ENCODE data around the gene FAM135A. TPM values are rescaled to one million over a fixed set of nuclear protein-coding genes. Genes with fewer than 3 reads are reported as not detected.
"Not testable (repeated sequence)": the region's sequence is repeated elsewhere in the genome, so short reads cannot be mapped to it uniquely, and the experiment has no call there.

The FAM135A gene
- total and polyA plus RNA-seq, 4 donors: 6.9 to 25.7 (median 16.1) TPM

DNA sequence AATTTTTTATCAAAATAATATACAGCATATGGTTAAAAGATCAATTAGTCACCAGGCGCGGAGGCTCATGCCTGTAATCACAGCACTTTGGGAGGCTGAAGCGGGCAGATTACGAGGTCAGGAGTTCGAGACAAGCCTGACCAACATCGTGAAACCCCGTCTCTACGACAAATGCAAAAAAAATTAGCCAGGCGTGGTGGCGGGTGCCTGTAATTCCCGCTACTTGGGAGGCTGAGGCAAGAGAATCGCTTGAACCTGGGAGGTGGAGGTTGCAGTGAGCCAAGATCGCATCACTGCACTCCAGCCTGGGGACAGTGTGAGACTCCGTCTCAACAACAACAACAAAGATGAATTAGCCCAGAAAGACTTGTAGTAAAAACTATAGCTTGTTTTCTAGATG is 46.4 kb downstream of the FAM135A start:
- H3K27me3 ChIP-seq (ENCODE audit: control insufficient read depth in 1 of 2, insufficient read depth in 2 of 2, low read length in 1 of 2); ATAC-seq (ENCODE audit: low FRiP score); DNase-seq; H3K36me3 ChIP-seq (ENCODE audit: control insufficient read depth in 1 of 2, insufficient read depth in 2 of 2, low read length in 1 of 2); H3K27ac ChIP-seq (ENCODE audit: low read depth in 1 of 2, low read length in 2 of 2); H3K4me3 ChIP-seq (ENCODE audit: low read length in 2 of 2); intact Hi-C loops (cut with DNase I); H3K9me3 ChIP-seq (ENCODE audit: control insufficient read depth, low read length); H3K4me1 ChIP-seq (ENCODE audit: control insufficient read depth in 1 of 2, insufficient read depth in 2 of 2, low read length in 2 of 2): not testable (repeated sequence)
- 97% methylated on average over 14 of the region's 14 CpGs for WGBS, 2 donors

DNA sequence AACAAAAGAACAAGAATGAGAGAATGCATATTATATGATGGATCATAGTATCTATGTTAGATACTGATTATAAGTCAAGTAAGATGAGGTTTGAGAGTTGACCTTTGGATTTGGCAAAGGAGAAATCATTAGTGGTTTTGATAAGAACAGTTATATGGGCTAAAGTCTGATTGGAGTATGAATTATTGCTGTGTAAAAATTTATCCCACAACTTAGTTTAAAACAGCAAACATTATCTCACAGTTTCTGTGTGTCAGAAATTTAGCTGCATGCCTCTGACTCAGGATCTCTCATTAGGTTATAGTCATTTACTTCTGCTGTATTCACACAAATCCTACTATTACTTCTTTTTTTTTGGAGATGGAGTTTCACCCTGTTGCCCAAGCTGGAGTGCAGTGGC is 56.7 kb downstream of the FAM135A start:
- ATAC-seq (ENCODE audit: low FRiP score) (no peak), DNase-seq (no peak)
- Histone ChIP-seq H3K4me3 (ENCODE audit: low read length in 2 of 2) (no peak overlapping the region), H3K4me1 (ENCODE audit: control insufficient read depth in 1 of 2, insufficient read depth in 2 of 2, low read length in 2 of 2) (no peaks in the 10 kb centered on the region), H3K27me3 (ENCODE audit: control insufficient read depth in 1 of 2, insufficient read depth in 2 of 2, low read length in 1 of 2) (no peaks in the 10 kb centered on the region), H3K9me3 (ENCODE audit: control insufficient read depth, low read length) (no peaks in the 10 kb centered on the region), H3K36me3 (ENCODE audit: control insufficient read depth in 1 of 2, insufficient read depth in 2 of 2, low read length in 1 of 2) (no peaks in the 10 kb centered on the region), H3K27ac (ENCODE audit: low read depth in 1 of 2, low read length in 2 of 2) (no peak overlapping the region)
- intact Hi-C loops (cut with DNase I): no loop called here

DNA sequence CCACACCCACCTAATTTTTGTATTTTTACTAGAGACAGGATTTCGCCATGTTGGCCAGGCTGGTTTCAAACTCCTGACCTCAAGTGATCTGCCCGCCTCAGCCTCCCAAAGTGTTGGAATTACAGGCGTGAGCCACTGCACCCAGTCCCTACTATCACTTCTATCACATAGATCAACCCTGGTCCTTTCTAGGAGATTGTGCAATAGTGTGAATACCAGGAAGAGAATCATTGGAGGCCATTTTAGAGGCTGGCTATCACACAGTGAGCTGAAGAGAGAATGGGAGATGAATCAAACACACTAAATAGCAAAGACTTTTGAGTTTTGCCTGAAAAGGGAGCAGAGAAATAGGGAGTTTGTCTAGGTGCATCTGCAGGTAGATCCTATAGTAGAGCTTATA is 57.2 kb downstream of the FAM135A start:
- H3K36me3 ChIP-seq (ENCODE audit: control insufficient read depth in 1 of 2, insufficient read depth in 2 of 2, low read length in 1 of 2); DNase-seq; intact Hi-C loops (cut with DNase I); H3K27me3 ChIP-seq (ENCODE audit: control insufficient read depth in 1 of 2, insufficient read depth in 2 of 2, low read length in 1 of 2); ATAC-seq (ENCODE audit: low FRiP score); H3K9me3 ChIP-seq (ENCODE audit: control insufficient read depth, low read length); H3K4me1 ChIP-seq (ENCODE audit: control insufficient read depth in 1 of 2, insufficient read depth in 2 of 2, low read length in 2 of 2); H3K27ac ChIP-seq (ENCODE audit: low read depth in 1 of 2, low read length in 2 of 2); H3K4me3 ChIP-seq (ENCODE audit: low read length in 2 of 2): not testable (repeated sequence)
- WGBS, 2 donors: 93 to 94% methylated on average over 3 of the region's 3 CpGs

DNA sequence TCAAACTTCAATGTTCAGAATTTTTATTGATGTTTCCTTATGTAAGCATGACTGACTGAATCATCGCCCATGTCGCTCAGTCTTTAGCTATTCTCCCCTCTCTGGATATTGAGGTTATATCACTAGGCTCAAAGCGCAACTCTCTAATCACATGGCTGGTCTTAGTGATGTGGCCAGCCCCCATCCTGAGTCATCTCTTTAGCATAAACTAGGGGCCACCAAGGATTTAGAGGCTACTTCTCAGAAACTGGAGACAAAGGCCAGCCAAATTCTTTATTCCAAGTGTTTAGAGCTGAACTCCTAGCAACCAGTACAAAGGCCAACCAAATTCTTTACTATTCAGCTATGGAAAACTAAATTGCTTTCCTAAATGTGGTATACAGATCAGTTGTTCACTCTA is 61.4 kb downstream of the FAM135A start:
- no peak for ATAC-seq (ENCODE audit: low FRiP score)
- Histone ChIP-seq H3K27ac (ENCODE audit: low read depth in 1 of 2, low read length in 2 of 2) (no peak overlapping the region), H3K36me3 (ENCODE audit: control insufficient read depth in 1 of 2, insufficient read depth in 2 of 2, low read length in 1 of 2) (peaks cover 0 to 2% of the 10 kb centered on the region in 2 donors), H3K4me1 (ENCODE audit: control insufficient read depth in 1 of 2, insufficient read depth in 2 of 2, low read length in 2 of 2) (no peaks in the 10 kb centered on the region), H3K4me3 (ENCODE audit: low read length in 2 of 2) (no peak overlapping the region), H3K9me3 (ENCODE audit: control insufficient read depth, low read length) (no peaks in the 10 kb centered on the region), H3K27me3 (ENCODE audit: control insufficient read depth in 1 of 2, insufficient read depth in 2 of 2, low read length in 1 of 2) (no peaks in the 10 kb centered on the region)
- 94 to 96% methylated on average over 3 of the region's 3 CpGs for WGBS, 2 donors
- intact Hi-C loops (cut with DNase I): no loop called here
- no peak for DNase-seq

DNA sequence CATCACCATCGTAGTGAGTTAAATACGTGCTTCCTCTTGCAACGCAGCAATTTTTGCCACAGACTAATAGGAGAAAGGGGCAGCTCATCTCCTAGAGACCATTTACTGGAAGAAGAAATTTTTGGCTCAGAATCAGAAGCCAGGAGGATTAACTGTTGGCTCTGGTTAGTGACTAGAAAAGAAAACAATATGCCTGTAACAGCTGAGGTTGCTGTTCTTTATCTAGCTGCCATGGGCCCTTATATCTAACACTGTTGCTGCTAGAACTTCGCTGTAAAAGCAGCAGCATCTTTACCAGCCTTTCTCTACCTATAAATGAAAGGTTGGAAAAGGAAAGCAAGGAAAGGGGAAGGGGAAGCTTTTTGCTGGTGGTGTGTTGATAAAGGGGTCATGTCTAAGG is 65.9 kb downstream of the FAM135A start:
- 75% methylated on average over 4 of the region's 4 CpGs for WGBS, 2 donors
- H3K27me3 ChIP-seq (ENCODE audit: control insufficient read depth in 1 of 2, insufficient read depth in 2 of 2, low read length in 1 of 2): no peaks in the 10 kb centered on the region
- peaks cover 2% of the 10 kb centered on the region in 2 donors for H3K36me3 ChIP-seq (ENCODE audit: control insufficient read depth in 1 of 2, insufficient read depth in 2 of 2, low read length in 1 of 2)
- ATAC-seq (ENCODE audit: low FRiP score): no peak
- no peak overlapping the region for H3K27ac ChIP-seq (ENCODE audit: low read depth in 1 of 2, low read length in 2 of 2)
- intact Hi-C loops (cut with DNase I): no loop called here
- no peaks in the 10 kb centered on the region for H3K4me1 ChIP-seq (ENCODE audit: control insufficient read depth in 1 of 2, insufficient read depth in 2 of 2, low read length in 2 of 2)
- H3K4me3 ChIP-seq (ENCODE audit: low read length in 2 of 2): no peak overlapping the region
- H3K9me3 ChIP-seq (ENCODE audit: control insufficient read depth, low read length): no peaks in the 10 kb centered on the region
- no peak for DNase-seq

DNA sequence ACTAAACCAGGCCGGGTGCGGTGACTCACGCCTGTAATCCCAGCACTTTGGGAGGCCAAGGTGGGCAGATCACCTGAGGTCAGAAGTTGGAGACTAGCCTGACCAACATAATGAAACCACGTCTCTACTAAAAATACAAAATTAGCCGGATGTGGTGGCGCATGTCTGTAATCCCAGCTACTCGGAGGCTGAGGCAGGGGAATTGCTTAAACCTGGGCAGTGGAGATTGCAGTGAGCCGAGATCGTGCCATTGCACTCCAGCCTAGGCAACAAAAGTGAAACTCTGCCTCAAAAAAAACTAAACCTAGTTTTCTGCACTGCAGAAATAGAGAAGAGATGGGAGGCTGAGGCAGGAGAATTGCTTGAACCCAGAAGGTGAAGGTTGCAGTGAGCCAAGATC is 73.3 kb downstream of the FAM135A start:
- H3K27me3 ChIP-seq (ENCODE audit: control insufficient read depth in 1 of 2, insufficient read depth in 2 of 2, low read length in 1 of 2); H3K4me3 ChIP-seq (ENCODE audit: low read length in 2 of 2); H3K9me3 ChIP-seq (ENCODE audit: control insufficient read depth, low read length); DNase-seq; ATAC-seq (ENCODE audit: low FRiP score); H3K4me1 ChIP-seq (ENCODE audit: control insufficient read depth in 1 of 2, insufficient read depth in 2 of 2, low read length in 2 of 2); H3K27ac ChIP-seq (ENCODE audit: low read depth in 1 of 2, low read length in 2 of 2); H3K36me3 ChIP-seq (ENCODE audit: control insufficient read depth in 1 of 2, insufficient read depth in 2 of 2, low read length in 1 of 2); intact Hi-C loops (cut with DNase I): not testable (repeated sequence)
- 93 to 94% methylated on average over 9 of the region's 9 CpGs for WGBS, 2 donors

DNA sequence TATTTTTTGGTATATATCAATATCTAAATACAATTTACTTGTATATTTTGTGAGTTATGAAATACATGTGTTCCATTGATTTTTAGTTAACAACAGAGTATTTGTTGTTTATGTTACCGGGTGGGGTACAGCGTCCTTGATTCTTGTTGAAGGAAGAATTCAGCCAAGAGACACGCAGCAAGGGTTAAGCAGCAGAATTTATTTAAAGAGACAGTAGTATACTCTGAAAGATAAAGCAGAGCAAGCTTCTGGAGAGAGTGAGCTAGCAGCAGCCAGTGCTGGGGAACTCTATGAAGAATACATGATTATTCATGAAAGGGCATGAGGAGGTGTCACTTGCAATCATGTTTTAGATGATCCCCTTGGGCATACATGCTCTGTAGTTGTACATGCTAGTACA is 76.1 kb downstream of the FAM135A start:
- intact Hi-C loops (cut with DNase I): no loop called here
- WGBS, 2 donors: 82 to 83% methylated on average over 3 of the region's 3 CpGs
- H3K4me3 ChIP-seq (ENCODE audit: low read length in 2 of 2): no peak overlapping the region
- no peaks in the 10 kb centered on the region for H3K4me1 ChIP-seq (ENCODE audit: control insufficient read depth in 1 of 2, insufficient read depth in 2 of 2, low read length in 2 of 2)
- H3K27me3 ChIP-seq (ENCODE audit: control insufficient read depth in 1 of 2, insufficient read depth in 2 of 2, low read length in 1 of 2): no peaks in the 10 kb centered on the region
- H3K36me3 ChIP-seq (ENCODE audit: control insufficient read depth in 1 of 2, insufficient read depth in 2 of 2, low read length in 1 of 2): no peaks in the 10 kb centered on the region
- no peak overlapping the region for H3K27ac ChIP-seq (ENCODE audit: low read depth in 1 of 2, low read length in 2 of 2)
- ATAC-seq (ENCODE audit: low FRiP score) (no peak), DNase-seq (no peak)
- no peaks in the 10 kb centered on the region for H3K9me3 ChIP-seq (ENCODE audit: control insufficient read depth, low read length)

DNA sequence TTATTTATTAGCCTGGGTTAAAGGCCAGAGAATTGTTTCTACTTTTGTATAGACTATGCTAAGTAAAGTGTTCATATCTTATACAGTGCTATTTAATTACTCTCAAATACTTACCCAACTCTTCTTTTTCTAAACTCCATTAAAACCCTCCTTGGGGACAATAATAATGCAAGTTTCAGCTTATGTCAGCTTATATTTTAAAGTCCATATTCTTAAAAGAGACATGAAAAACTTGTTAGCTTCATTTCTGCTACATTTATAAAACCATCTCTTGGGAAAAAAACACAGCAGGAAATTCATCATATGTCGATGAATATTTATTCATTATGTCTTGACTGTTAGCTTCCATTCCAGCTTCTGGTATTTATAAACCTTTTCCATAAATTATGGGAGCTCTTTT is 81.5 kb downstream of the FAM135A start:
- no peak overlapping the region for H3K27ac ChIP-seq (ENCODE audit: low read depth in 1 of 2, low read length in 2 of 2)
- no peak overlapping the region for H3K4me3 ChIP-seq (ENCODE audit: low read length in 2 of 2)
- H3K36me3 ChIP-seq (ENCODE audit: control insufficient read depth in 1 of 2, insufficient read depth in 2 of 2, low read length in 1 of 2): no peaks in the 10 kb centered on the region
- WGBS, 2 donors: 90 to 96% methylated on average over 1 of the region's 1 CpG
- H3K9me3 ChIP-seq (ENCODE audit: control insufficient read depth, low read length): no peaks in the 10 kb centered on the region
- ATAC-seq (ENCODE audit: low FRiP score) (no peak), DNase-seq (no peak)
- intact Hi-C loops (cut with DNase I): no loop called here
- H3K27me3 ChIP-seq (ENCODE audit: control insufficient read depth in 1 of 2, insufficient read depth in 2 of 2, low read length in 1 of 2): no peaks in the 10 kb centered on the region
- no peaks in the 10 kb centered on the region for H3K4me1 ChIP-seq (ENCODE audit: control insufficient read depth in 1 of 2, insufficient read depth in 2 of 2, low read length in 2 of 2)

DNA sequence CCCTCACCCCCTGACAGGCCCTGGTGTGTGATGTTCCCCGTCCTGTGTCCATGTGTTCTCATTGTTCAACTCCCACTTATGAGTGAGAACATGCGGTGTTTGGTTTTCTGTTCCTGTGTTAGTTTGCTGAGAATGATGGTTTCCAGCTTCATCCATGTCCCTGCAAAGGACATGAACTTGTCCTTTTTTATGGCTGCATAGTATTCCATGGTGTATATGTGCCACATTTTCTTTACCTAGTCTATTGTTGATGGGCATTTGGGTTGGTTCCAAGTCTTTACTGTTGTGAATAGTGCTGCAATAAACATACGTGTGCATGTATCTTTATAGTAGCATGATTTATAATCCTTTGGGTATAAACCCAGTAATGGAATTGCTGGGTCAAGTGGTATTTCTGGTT is 82.5 kb downstream of the FAM135A start:
- intact Hi-C loops (cut with DNase I); ATAC-seq (ENCODE audit: low FRiP score); H3K36me3 ChIP-seq (ENCODE audit: control insufficient read depth in 1 of 2, insufficient read depth in 2 of 2, low read length in 1 of 2); H3K4me3 ChIP-seq (ENCODE audit: low read length in 2 of 2); H3K27ac ChIP-seq (ENCODE audit: low read depth in 1 of 2, low read length in 2 of 2); DNase-seq; H3K4me1 ChIP-seq (ENCODE audit: control insufficient read depth in 1 of 2, insufficient read depth in 2 of 2, low read length in 2 of 2); H3K27me3 ChIP-seq (ENCODE audit: control insufficient read depth in 1 of 2, insufficient read depth in 2 of 2, low read length in 1 of 2); H3K9me3 ChIP-seq (ENCODE audit: control insufficient read depth, low read length): not testable (repeated sequence)
- 93 to 95% methylated on average over 3 of the region's 3 CpGs for WGBS, 2 donors
